Activated naive CD8-positive, alpha-beta T cell treated with anti-CD3 and anti-CD28 coated beads, Interleukin-2, amount 50 U/mL, for 16 hours (primary cell): ENCODE results near the gene YPEL5.
"Not testable (repeated sequence)": the region's sequence is repeated elsewhere in the genome, so short reads cannot be mapped to it uniquely, and the experiment has no call there.

Source experiments
- DNase-seq: peaks from one replicate; pipeline ENCODE4 v3.0.0-alpha.2; 2020; ENCODE audit warnings: low read depth, low spot score

The YPEL5 gene

DNA sequence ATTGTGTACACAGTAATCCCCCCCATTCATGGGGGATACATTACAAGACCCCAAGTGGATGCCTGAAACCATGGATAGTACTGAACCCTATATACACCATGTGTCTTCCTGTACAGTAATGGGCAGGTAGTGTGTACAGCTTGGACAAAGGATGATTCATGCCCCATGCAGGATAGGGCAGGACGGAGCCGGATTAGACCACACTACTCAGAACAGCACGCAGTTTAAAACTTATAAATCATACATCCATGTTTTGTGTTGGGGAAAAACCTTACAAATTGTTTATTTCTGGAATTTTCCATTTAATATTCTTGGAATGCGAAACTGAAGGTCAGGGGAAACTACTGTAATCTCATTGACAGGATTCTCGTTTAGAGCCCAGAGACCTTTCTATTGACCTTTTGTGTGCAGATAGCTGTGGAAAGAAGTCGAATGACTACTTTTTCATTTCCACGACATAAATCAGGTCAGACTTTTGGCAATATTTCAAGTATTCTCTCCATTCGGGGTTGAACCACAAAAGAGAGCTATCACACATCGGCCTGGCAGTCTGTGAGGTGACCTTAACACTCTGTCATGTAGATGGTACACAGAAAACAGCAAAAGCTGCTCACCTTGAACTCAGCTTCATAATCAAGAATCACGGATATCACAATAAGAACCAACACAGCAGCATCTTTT lies 9.9 kb upstream of the YPEL5 start:
- no peak for DNase-seq

DNA sequence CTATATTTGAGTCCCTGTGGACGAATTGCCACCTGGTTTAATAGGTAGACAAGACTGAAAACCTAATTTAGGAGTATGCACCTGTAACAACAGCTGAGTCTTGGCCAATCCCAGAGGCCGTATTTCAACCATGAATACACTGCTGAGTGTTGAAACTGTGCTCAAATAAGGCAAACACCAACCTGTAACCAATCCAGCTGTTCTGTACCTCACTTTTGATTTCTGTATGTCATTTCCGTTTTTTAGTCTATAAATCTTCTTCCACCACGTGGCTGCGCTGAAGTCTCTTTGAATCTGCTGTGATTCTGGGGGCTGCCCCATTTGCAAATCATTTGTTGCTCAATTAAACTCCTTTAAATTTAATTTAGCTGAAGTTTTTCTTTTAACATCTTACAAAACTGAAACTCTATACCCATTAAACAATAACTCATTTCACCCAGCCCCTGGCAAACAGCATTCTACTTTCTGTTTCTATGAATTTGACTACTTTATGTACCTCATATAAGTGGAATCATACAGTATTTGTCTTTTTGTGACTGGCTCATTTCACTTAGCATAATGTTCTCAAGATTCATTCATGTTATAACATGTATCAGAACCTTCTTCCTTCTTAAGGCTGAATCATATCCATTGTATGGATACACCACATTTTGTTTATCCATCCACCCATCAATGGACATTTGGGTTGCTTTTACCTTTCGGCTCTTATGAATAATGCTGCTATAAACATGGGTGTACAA lies 7.5 kb upstream of the YPEL5 start:
- no peak for DNase-seq

DNA sequence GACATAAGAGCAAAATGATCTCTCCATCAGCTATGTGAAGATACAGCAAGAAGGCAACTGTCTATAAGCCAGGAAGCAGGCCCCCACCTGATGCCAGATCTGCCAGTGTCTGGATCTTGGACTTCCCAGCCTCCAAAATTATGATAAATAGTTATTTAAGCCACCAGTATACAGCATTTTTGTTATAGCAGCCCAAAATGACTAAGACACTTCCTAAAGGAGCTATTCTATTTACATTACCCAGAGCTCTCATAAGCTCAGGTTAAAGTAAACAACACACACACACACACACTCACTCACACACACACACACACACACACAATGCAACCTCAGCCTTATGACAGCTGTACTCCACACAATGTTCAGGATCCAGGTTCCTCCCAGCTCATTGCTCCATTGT lies 5.7 kb upstream of the YPEL5 start:
- DNase-seq: no peak

DNA sequence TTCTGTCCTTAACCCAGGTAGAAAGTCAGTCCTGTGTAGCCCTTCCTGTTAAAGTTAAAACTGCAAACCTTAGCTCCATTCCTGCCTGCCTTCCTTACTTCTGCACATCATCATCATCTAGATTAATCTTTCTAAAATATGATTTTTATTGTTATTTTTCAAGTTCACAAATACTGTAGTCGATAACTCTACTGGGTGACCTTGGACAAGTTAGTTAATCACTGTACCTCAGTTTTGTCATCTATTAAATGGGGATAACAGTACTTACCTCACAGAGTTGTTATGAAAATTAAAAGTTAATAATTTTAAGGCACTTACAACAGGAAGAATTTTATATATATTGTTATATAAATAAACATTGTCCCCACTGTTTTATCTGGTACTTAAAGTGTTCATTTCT lies 2.5 kb upstream of the YPEL5 start:
- no peak for DNase-seq

DNA sequence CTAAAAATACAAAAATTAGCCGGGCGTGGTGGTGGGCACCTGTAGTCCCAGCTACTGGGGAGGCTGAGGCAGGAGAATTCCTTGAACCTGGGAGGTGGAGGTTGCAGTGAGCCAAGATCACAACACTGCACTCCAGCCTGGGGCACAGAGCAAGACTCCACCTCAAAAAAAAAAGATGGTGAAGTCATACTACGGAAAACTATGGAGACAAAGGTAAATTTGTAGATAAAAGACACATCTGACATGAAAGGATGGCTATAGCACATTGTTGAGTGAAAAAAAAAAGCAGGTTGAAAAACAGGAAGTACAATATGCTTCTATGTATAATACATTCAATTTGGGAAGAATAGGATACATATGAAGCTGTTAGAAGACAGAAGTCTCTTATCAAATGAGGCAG lies 1.9 kb upstream of the YPEL5 start:
- not testable (repeated sequence) for DNase-seq

DNA sequence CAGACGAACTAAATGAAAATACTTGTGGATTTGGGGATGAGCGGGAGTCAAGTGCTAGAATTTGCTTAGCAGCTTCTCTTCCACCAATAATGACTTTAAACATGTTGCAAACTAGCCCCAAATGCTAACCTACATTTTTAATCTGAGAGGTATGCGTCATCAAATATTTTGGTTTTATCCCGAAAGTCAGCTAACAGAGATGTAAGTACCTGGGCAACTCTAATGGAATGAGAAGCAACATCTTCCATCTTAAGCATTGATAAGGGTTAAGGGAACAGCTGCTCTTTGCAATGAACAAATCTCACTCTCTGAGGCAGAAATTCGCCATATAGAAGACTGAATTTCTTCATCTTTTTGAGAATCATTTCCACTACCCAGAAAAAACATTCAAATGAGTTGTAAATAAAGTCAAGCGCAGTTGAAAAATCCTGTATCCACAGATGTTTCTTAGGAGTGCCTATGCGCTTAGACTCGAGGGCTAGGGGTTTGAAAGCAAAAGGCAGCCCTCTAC lies 926 bp upstream of the YPEL5 start:
- DNase-seq: no peak

DNA sequence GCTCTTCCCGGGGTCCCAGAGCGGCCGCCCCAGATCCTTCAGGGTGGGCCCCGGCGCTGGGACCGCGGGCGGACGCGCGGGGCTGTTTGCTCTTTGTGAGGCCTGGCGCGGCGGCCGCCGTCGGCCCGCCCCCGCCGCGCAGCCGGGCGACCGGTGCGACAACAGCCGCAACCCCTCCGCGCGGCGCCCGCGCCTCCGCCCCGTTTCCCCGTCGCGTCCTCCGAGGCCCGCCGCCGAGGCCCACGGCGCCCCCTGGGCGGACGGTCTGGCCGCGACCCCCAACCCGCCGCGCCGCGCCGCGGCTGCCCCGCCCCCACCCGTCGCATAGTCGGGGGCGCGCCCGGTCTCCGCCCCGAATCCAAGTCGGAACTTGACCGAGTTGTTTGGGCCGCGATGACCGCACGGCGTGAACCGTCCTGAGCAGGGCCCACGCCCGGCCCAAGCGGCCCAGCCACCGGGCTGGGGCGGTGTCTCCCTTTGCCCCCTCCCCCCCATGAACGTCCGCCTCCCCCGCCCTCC lies 448 bp downstream of the YPEL5 start:
- no peak for DNase-seq

DNA sequence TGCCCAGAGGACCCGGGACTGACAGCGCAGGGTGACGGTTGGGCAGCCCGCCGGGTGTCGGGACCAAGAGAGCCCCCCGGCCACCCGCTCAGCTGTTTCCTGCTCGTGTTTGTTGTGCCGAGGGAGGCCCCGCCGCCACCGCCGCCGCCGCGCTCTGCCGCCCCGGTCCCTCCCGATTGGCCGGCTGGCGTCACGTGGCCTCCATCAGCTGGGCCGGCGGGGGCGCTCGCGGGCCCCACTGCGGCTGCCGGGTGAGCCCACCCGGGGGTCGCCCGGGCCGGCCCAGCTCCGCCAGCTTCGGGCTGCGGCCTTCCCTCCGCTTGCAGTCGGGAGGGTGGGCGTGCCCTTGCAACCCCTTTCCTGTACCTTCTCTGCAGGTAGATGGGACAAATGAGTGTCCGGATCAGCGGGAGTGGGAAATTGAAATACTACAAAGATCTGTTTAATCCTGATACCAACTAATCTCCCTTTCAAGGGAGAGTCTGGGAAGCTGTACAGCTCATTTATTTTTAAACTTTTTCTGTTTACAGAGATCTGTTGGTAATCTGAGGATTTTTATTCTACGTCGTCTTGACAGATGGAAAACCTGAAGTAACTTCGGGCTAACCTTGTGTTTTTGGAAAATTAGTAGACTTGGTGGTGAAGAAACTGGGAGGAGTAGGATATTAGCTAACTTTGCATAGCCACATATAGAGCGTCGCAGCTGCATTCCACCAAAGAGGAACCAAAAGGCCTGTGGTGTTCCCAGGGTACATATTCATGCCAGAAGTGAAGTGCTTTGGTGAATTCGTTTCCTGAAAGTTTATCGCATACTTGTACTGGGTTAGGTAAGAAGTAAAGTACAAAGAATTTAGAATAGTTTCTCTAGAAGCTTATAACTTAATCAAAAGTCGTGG lies 1.2 kb downstream of the YPEL5 start:
- peak; percentile 47 for DNase-seq

DNA sequence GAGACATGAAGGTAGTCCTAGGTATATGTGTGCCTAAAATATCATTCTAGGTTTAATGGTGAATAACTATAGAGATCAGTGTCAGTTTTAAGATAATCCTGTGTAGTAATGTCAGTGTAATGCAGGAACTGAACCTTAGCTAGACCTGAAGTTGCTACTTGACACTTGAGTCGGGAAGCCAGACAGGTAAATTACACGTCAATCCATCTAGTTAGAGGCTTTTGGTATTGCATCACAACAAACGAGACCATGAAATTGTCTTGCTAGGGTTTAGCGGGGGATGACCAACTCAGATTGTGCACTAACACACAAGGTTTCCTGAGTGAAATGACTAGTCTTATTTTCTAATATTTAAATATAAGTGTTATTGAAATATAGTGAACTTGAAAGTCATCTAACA lies 2.0 kb downstream of the YPEL5 start:
- DNase-seq: no peak

DNA sequence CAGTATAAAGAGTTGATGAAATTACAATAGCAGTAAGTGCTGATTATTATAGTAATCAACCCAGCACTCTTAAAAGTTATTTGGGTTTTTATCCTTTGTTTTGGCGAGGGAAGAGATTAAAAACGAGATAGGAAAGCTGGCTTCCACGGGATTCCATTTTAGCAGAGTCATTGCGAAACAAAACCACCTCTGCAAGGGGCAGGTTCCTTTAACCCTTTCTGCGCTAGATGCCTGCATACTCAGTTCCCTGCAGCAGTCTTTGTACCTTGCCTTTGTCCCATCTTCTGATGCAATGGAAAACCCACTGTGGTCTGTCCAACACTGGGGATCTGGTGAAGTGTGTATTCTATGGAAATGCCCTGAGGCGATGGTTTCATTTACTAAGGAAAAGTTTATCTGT lies 2.7 kb downstream of the YPEL5 start:
- no peak for DNase-seq

DNA sequence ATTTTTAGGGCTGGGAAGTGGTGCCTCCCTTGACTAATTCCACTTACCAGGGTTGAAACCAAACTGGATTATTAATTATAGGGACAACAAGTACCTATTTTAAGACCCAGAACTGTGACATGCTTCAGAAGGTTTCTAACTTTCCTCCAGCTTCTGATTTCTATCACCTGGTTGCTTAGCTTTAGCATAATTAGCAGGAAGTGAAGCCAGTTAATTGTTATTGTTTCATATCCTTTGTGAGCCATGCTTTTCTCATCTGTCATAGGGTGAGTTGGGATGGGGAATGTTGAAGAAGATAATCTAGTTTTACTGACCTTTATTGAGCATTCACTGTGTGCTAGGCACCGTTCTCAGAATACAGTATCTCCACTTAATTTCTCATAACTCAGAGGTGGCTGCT lies 3.2 kb downstream of the YPEL5 start:
- DNase-seq: no peak

DNA sequence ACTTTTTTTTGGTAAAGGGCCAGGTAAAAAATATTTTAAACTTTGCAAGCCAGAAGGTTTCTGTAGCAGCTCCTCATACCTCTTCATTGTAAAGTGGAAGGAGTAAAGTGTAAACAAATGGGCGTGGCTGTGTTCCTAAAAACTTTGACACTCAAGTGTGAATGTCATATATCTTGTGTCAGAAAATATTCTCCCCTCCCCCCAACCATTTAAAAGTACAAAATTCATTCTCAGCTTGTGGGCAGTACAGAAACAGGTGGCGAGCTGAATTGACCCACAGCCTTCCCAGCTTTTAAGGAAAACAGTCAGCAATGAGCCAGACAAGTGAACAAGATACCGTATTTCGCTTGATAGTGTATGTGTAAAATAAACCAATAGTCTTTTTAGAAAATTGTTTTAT lies 4.0 kb downstream of the YPEL5 start:
- DNase-seq: no peak

DNA sequence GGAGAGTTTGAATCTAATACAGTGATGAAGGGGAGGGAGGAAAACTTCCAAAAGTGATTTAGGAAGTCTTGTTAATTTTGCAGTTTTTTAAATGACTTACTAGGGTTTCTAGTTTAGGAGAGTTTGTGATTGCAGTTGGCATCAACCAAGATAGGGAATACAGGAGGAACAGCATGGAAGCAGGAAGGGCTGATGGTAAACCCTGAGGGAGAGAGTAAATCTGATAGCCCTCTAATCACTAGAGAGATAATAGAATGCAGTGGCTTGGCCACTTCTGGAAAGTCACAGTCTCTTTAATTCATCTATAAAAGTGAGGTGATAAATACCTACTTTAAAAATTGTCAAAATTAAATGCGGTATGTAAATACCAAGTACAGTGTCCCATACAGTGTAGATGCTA lies 5.6 kb downstream of the YPEL5 start:
- DNase-seq: no peak

DNA sequence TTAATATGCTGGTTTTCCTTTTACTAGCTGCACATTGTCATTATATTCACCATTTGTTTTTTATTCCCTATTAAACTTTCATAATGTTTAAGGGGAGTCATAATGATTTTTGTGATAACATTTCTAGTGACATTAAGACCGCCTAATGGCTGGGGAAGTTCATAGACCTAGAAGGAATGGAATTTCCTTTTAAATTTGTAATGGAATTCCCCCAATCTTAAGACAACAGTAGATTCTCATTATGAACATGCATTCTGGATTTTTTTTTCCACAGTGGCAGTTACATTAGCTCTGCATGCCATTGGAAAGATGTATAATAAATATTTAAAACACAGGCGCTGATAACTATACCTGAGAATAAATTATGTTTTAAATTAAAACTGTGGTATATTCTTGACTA lies 8.4 kb downstream of the YPEL5 start:
- DNase-seq: no peak

DNA sequence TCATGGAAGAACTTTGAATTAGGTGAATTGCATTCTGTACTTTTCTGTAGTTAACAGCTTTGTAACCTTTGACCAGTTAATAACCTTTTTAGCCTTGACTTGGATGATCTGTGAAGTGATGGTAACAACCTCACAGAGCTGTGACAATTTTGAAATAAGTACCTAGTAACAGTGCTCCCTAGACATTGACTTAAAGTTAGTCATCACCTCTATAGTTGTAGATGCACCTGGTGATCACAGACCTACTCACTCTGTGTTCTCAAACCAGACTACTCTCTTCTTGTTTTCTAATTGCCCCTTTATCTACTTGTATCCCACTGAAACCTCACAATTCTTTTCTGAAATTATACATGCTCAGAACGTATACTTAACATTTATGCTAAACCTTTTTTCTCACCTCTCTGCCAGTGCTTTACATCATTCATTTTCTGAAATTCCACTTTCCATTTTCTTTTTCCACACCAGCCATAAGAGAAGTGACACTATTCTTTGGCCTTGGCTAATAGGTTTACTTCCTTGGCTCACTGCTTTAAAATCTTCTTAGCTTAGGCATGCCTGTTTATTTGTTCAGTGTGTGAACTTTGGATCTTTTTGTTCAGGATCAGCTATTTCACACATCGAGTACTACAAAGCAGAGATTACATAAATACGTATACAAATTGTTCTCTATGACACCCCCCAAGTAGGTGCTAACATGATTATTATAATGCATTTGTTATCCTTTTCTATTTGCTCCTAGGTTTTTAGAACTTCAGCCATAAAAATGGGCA lies 9.3 kb downstream of the YPEL5 start:
- DNase-seq: no peak

DNA sequence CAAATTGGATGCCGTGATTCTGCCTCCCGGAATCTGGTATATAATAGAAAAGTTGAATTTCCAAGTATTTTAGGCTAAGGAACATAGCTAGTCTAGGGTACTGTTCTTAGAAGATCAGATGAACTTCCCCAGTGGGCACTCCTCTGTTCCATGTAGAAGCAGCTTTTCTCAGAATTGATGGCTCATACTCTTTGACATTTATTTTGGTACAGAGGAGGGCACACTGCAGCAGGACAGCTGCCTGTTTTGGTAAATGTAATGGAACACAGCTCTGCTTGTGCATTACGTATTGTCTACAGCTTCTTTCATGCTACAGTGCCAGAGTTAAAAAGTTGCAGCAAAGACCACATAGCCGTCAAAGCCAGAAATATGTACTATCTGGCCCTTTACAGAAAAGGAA lies 10.8 kb downstream of the YPEL5 start:
- DNase-seq: no peak

DNA sequence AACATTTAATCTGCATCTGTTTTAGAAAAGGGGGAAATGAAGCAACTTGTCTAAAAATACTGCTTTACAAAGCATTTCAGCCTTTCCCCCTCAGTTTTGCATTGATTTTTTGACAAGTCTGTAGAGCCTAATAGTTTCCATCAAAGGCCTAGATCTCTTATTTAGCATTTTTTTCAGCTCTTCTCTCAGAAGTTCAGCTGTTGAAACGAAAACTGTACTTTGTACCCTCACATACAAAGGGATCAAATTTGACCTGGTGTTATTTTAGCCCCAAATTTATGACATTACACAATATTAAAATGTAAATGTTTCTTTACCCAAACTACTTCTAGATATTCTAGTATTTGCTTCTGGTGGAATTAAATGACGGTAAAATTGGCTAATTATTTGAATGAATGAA lies 13.0 kb downstream of the YPEL5 start:
- DNase-seq: no peak

DNA sequence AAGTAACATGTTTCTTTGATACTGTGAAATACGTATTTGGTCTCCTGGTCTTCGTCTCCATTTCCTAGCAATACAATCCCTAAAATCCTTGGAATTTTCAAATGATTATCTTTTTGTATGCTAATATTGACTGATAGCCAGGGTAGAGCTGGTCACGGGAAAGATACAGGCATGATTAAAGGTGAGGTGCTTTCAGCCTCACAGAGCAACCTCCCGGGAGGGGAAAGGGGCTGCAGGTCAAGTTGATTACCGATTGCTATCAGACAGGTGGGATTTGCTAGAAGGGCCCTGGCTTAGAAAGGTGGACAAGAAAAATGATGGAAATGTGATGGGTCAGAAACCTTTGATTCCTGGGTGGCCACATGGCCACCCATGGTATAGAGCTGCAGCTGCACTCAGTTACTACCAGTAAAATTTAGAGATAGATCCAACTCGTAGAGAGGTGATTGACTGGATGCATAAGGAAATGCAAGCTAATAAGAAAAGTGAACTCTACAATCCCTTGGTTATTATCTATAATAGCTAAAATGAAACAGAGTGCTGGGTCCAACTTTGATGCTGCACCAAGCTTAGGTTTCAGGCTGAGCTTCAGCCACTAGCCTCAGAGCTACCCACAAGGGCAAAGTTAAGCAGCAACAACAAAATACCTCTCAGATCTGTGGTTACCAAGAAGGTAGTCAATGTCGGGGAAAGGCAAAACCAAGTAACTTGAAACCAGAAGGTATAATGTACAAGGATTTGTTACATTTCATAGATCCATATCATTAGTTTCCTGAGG lies 15.3 kb downstream of the YPEL5 start:
- no peak for DNase-seq

DNA sequence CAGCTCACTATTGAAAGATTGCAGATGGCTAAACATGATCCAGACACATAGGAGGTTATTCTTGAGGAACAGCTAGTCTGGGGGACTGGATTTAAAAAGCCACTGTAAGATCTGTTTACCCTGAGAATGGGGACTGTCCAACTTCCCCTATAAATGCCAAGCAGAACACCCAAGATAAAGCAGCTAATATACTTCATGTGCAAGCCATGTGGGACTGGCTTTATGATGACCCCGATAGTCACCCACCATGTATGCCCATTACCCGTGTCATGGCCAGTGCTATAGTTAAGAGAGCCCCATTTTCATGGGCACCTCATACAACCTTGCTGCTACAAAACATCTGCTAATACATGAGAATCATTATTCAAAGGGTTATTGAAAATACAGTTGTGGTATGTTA lies 16.0 kb downstream of the YPEL5 start:
- no peak for DNase-seq

DNA sequence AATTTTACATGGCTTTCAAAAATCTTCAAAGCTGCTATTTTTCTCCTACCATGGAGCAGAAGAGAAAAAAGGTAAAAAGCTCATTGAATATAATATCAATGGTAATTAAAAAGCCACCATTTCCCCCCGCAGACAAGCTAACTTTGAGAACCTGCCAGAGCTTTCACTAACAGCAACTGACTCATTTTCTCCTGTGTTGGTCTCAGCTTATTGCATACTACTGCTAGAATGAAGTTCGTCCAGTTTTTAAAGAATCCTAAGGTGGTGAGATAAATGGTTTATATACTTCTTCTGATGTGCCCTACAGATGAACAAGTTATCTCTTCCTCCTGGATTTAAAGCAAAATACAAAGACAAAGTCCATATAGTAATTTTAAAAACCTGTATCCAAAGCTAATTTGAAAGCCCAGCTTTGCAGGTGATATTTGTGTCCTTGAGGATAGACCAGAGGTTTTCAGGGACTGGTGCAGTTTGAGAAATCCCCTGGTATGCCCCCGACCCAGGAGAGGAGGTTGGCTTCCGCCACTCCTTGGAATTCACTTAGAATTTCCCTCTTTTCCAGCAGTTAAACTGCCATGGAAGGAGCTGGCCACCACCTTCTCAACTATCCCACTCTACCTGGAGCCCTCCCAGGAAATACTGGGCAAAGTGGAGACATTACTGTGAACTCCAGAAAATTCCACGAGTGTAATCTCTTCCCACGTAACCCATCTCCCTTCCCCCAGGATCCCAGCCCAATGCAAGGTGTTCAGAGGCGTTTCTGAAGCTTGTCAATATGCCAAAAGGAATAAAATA lies 17.5 kb downstream of the YPEL5 start:
- DNase-seq: no peak
